Measurements from ENCODE around the gene RNFT2. TPM values are rescaled to one million over a fixed set of nuclear protein-coding genes. Genes with fewer than 3 reads are reported as not detected.

The RNFT2 gene
- total RNA-seq, 1 experiment from 2014 or later = 29.5 TPM

DNA sequence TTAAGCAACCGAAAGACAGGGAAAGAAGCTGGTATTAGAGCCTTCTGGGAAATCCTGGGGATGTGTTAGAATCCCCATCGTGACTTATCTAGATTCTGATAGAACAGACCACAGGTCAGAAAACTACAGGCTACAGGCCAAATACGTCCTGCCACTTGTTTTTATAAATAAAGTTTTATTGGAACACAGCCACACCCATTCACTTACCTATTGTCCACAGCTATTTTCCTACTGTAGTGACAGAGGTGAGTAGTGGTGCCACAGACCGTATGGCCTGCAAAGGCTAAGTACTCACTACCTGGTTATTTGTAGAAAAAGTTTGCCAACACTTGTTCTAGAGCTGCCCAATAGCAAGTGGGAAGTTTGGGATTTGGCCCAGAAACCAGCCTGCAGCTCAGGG, 89.3 kb downstream of the RNFT2 start:
- H3K36me3 Mint-ChIP-seq (ENCODE audit: insufficient read depth in 1 of 3, low read depth in 3 of 3) = peaks cover 0 to 7% (median 4%) of the 10 kb centered on the region in 3 experiments; a peak in 5 of 7 replicates
- Histone ChIP-seq H3K27me3 (ENCODE audit: insufficient read depth, low read length) (no peaks in the 10 kb centered on the region), H3K23ac (ENCODE audit: insufficient read length, low read depth, low read length) (no peak overlapping the region), H2AFZ (ENCODE audit: low read length) (no peak overlapping the region), H2BK120ac (ENCODE audit: low read depth, low read length, poor library complexity, severe bottlenecking) (no peak overlapping the region), H3K27ac (ENCODE audit: insufficient read length, low read depth, low read length) (no peak overlapping the region), H3K79me1 (ENCODE audit: insufficient read depth, low read depth, low read length, poor library complexity, severe bottlenecking) (no peaks in the 10 kb centered on the region), H3K56ac (ENCODE audit: insufficient read length, low read depth, low read length) (no peak overlapping the region), H3K14ac (ENCODE audit: insufficient read depth, low read length) (no peak overlapping the region), H3K4me1 (ENCODE audit: insufficient read depth, low read length) (no peaks in the 10 kb centered on the region), H4K91ac (ENCODE audit: insufficient read length, low read depth, low read length) (no peak overlapping the region), H3K18ac (ENCODE audit: insufficient read length, low read depth, low read length) (no peak overlapping the region), H3T11ph (ENCODE audit: low read length) (no peak overlapping the region), H3K23me2 (ENCODE audit: insufficient read length, low read depth, low read length, poor library complexity, severe bottlenecking) (no peaks in the 10 kb centered on the region), H4K20me1 (ENCODE audit: control insufficient read depth, insufficient read depth, insufficient read length) (no peaks in the 10 kb centered on the region), H3K9ac (ENCODE audit: extremely low read depth, insufficient read length, low read length) (no peak overlapping the region), H3K79me2 (ENCODE audit: insufficient read depth, low read length) (no peaks in the 10 kb centered on the region), H3K4me2 (ENCODE audit: insufficient read depth, insufficient read length, low read length) (no peak overlapping the region), H2BK12ac (ENCODE audit: insufficient read length, low read depth, low read length) (no peak overlapping the region), H3K9me3 (ENCODE audit: control insufficient read depth, low read depth, low read length) (no peaks in the 10 kb centered on the region), H4K5ac (ENCODE audit: insufficient read length, low read depth, low read length) (no peak overlapping the region), H2BK15ac (ENCODE audit: low read depth, low read length) (no peak overlapping the region), H3K4ac (ENCODE audit: low read depth, low read length) (no peak overlapping the region), H2BK20ac (ENCODE audit: low read depth, low read length, poor library complexity, severe bottlenecking) (no peak overlapping the region), H4K8ac (replicated peaks; ENCODE audit: insufficient read length, low read depth, low read length) (no peak overlapping the region), H2BK5ac (ENCODE audit: insufficient read length, low read length) (no peak overlapping the region), H2AK5ac (ENCODE audit: insufficient read length, low read length) (no peak overlapping the region)
- H3K27me3 Mint-ChIP-seq (ENCODE audit: low read depth) = no peaks in the 10 kb centered on the region; the same call in 1 of the 2 replicates
- DNase-seq = no peak
- no peak for TF ChIP-seq CTCF (conservative IDR thresholded peaks at IDR 0.05)
- H3K9me3 Mint-ChIP-seq = no peaks in the 10 kb centered on the region
- H3K4me1 Mint-ChIP-seq = no peaks in the 10 kb centered on the region
- no peak overlapping the region for H3K4me3 Mint-ChIP-seq
- H3K27ac Mint-ChIP-seq = no peak overlapping the region
- no CpG with 5 or more reads among the region's 4 CpGs for WGBS (ENCODE audit: extremely low coverage, insufficient read length, low lambda C conversion rate)

All from H9 (cell line).